ENCODE measurements around the gene TFCP2.
A peak's percentile ranks its signal among the peaks of the same experiment; 100 is the strongest.

Gene TFCP2

GRCh38 chr12:51090705-51091229, 82.2 kb downstream of the TFCP2 start:
- H3K27ac ChIP-seq, result no peak overlapping the region
- TF ChIP-seq CTCF (conservative IDR thresholded peaks at IDR 0.05), result no peak
- TF ChIP-seq ZFX (IDR thresholded peaks at IDR 0.05), result no peak

GRCh38 chr12:51087818-51088217, 85.1 kb downstream of the TFCP2 start:
- no peak overlapping the region for H3K27ac ChIP-seq
- TF ChIP-seq CTCF (conservative IDR thresholded peaks at IDR 0.05), result no peak

- TF ChIP-seq CTCF (conservative IDR thresholded peaks at IDR 0.05) (no peak), ZFX (IDR thresholded peaks at IDR 0.05) (no peak)
Measured at GRCh38 chr12:51086933-51087332, 86.0 kb downstream of the TFCP2 start.

GRCh38 chr12:51085757-51086156, 87.2 kb downstream of the TFCP2 start:
- H3K27ac ChIP-seq, result no peak overlapping the region

More at GRCh38 chr12:51086933-51087332, 86.0 kb downstream of the TFCP2 start:
- no peak overlapping the region for H3K27ac ChIP-seq

GRCh38 chr12:51083126-51083833, 89.7 kb downstream of the TFCP2 start, which contains the start of gene CSRNP2:
CSRNP2 (minus strand) TSS chr12:51083596; CDS start chr12:51076561, 7,035 bp downstream.
- H3K27ac ChIP-seq, result peak within 1 kb of the TSS; percentile 83
- TF ChIP-seq ZFX (IDR thresholded peaks at IDR 0.05) (peak; percentile 83), CTCF (conservative IDR thresholded peaks at IDR 0.05) (no peak; the same call in 1 of the 2 replicates)

More at GRCh38 chr12:51085757-51086156, 87.2 kb downstream of the TFCP2 start:
- TF ChIP-seq ZFX (IDR thresholded peaks at IDR 0.05), result no peak
- TF ChIP-seq CTCF (conservative IDR thresholded peaks at IDR 0.05), result no peak

GRCh38 chr12:51082561-51083125, 90.3 kb downstream of the TFCP2 start:
- peak overlapping the region; percentile 83 for H3K27ac ChIP-seq
- TF ChIP-seq CTCF (conservative IDR thresholded peaks at IDR 0.05) (no peak), ZFX (IDR thresholded peaks at IDR 0.05) (no peak)

- no peak overlapping the region for H3K27ac ChIP-seq
- TF ChIP-seq ZFX (IDR thresholded peaks at IDR 0.05) (no peak), CTCF (conservative IDR thresholded peaks at IDR 0.05) (no peak)
Measured at GRCh38 chr12:51081421-51081820, 91.5 kb downstream of the TFCP2 start.

Data from C4-2B (cell line).